Small intestine (tissue), 4 donors: ENCODE data around the gene VCX2. TPM values are rescaled to one million over a fixed set of nuclear protein-coding genes. Genes with fewer than 3 reads are reported as not detected.

Experiments
- polyA plus RNA-seq, 4 donors: library from polyadenylated mRNA; stranded (reverse) in 3 of 4; unstranded in 1 of 4; fragments of 200-250 nt in 3 of 4; fragments of 120-200 nt in 1 of 4; gene quantifications; one replicate each; pipeline versions ENCODE4 v1.2.1 to v1.2.3, GENCODE V29; 2013
- donor health status: healthy with polysubstance abuse.
- donor health status: Bipolar disorder and iron deficiency.
- donor health status: healthy.

The VCX2 gene
- polyA plus RNA-seq, 4 donors: not detected

Other genes starting within 250 kb of the VCX2 start
- gene PNPLA4, start 243.9 kb downstream of the VCX2 start, polyA plus RNA-seq: 10 to 100 TPM; 11.5 to 18.9 (median 17.8) TPM